SW 1271 (cell line): ENCODE results near the gene AXL.

ENCODE experiments used
- DNase-seq, 2 experiments: peaks; one replicate each; lab custom pipeline; 2025; lab: John Stamatoyannopoulos, UW

AXL gene

GRCh38 chr19:41235480-41235879, 16.5 kb downstream of the AXL start:
- no peak for DNase-seq

- DNase-seq: no peak
Observed at GRCh38 chr19:41238244-41238643, 19.2 kb downstream of the AXL start.

GRCh38 chr19:41239363-41239762, 20.3 kb downstream of the AXL start:
- DNase-seq: no peak

GRCh38 chr19:41239961-41240574, 21.0 kb downstream of the AXL start:
- no peak for DNase-seq

- no peak for DNase-seq
Observed at GRCh38 chr19:41241859-41242258, 22.8 kb downstream of the AXL start.

GRCh38 chr19:41244117-41244516, 25.1 kb downstream of the AXL start:
- DNase-seq: no peak

GRCh38 chr19:41245843-41246242, 26.8 kb downstream of the AXL start:
- no peak for DNase-seq

GRCh38 chr19:41248895-41249294, 29.9 kb downstream of the AXL start:
- DNase-seq: no peak

- no peak for DNase-seq
Observed at GRCh38 chr19:41249707-41250423, 30.8 kb downstream of the AXL start.

GRCh38 chr19:41253660-41254059, 34.6 kb downstream of the AXL start:
- DNase-seq: no peak

GRCh38 chr19:41255171-41255570, 36.1 kb downstream of the AXL start:
- DNase-seq: no peak

- no peak for DNase-seq
Observed at GRCh38 chr19:41261474-41262190, 42.6 kb downstream of the AXL start.

GRCh38 chr19:41263042-41263849, 44.2 kb downstream of the AXL start:
- peak in 1 of 2 experiments; percentile 56 for DNase-seq

GRCh38 chr19:41263850-41264580, 45.0 kb downstream of the AXL start, which contains the start of gene HNRNPUL1:
TSS of gene HNRNPUL1 (plus strand) at chr19:41264372. CDS start at chr19:41264504, 132 bp downstream.
- DNase-seq: peak; percentile 96 to 99

- DNase-seq: no peak
Observed at GRCh38 chr19:41264581-41265394, 45.8 kb downstream of the AXL start.

GRCh38 chr19:41265395-41266153, 46.6 kb downstream of the AXL start:
- no peak for DNase-seq

GRCh38 chr19:41269055-41269454, 50.0 kb downstream of the AXL start:
- DNase-seq: no peak

- DNase-seq: no peak
Observed at GRCh38 chr19:41269571-41269970, 50.5 kb downstream of the AXL start.

GRCh38 chr19:41273076-41273475, 54.1 kb downstream of the AXL start:
- DNase-seq: no peak

GRCh38 chr19:41274802-41275201, 55.8 kb downstream of the AXL start:
- no peak for DNase-seq
